KOPT-K1 (cell line): ENCODE data around the gene F2R.
"Not testable (repeated sequence)": the region's sequence is repeated elsewhere in the genome, so short reads cannot be mapped to it uniquely, and the experiment has no call there.

Source experiments
- H3K27ac ChIP-seq: fragments of 200-600 bp; sonication (generic); 2 replicates; pipeline ENCODE4 v1.5.1; 2016; ENCODE audit warnings: antibody characterized with exemption, mild to moderate bottlenecking, low read depth, low read length; ENCODE audit not compliant: poor library complexity, severe bottlenecking
- H3K36me3 ChIP-seq: fragments of 200-600 bp; sonication (generic); 2 replicates; pipeline ENCODE4 v1.5.1; 2017; ENCODE audit warnings: antibody characterized with exemption, mild to moderate bottlenecking, low read length, moderate library complexity; ENCODE audit not compliant: insufficient read depth
- H3K9me3 ChIP-seq: fragments of 200-600 bp; sonication (generic); 2 replicates; pipeline ENCODE4 v1.5.1; 2017; ENCODE audit warnings: antibody characterized with exemption, low read length, mild to moderate bottlenecking; ENCODE audit not compliant: insufficient read depth, poor library complexity, severe bottlenecking

F2R gene

GRCh38 chr5:76723266-76723665 lies 7.3 kb downstream of the F2R start:
- Histone ChIP-seq H3K36me3 (no peaks in the 10 kb centered on the region; the same call in 1 of the 2 replicates), H3K9me3 (peaks cover 15% of the 10 kb centered on the region), H3K27ac (no peak overlapping the region)

GRCh38 chr5:76723906-76724305 lies 8.0 kb downstream of the F2R start:
- Histone ChIP-seq H3K9me3 (peaks cover 21% of the 10 kb centered on the region), H3K27ac (no peak overlapping the region), H3K36me3 (peaks cover 3% of the 10 kb centered on the region; the same call in 1 of the 2 replicates)

GRCh38 chr5:76724871-76725270 lies 8.9 kb downstream of the F2R start:
- H3K9me3 ChIP-seq: peaks cover 31% of the 10 kb centered on the region
- no peak overlapping the region for H3K27ac ChIP-seq
- H3K36me3 ChIP-seq: peaks cover 13% of the 10 kb centered on the region

- peaks cover 32% of the 10 kb centered on the region for H3K36me3 ChIP-seq
- no peak overlapping the region for H3K27ac ChIP-seq
- peaks cover 38% of the 10 kb centered on the region for H3K9me3 ChIP-seq
Observed at GRCh38 chr5:76728965-76729364, 13.0 kb downstream of the F2R start.

- Histone ChIP-seq H3K36me3 (peaks cover 32% of the 10 kb centered on the region), H3K27ac (no peak overlapping the region), H3K9me3 (peaks cover 38% of the 10 kb centered on the region)
Observed at GRCh38 chr5:76729373-76730290, 13.7 kb downstream of the F2R start.

- Histone ChIP-seq H3K9me3 (peaks cover 30% of the 10 kb centered on the region), H3K27ac (no peak overlapping the region), H3K36me3 (peaks cover 32% of the 10 kb centered on the region)
Observed at GRCh38 chr5:76732405-76733048, 16.6 kb downstream of the F2R start.

GRCh38 chr5:76733049-76733417 lies 17.1 kb downstream of the F2R start:
- H3K27ac ChIP-seq: no peak overlapping the region
- peaks cover 32% of the 10 kb centered on the region for H3K36me3 ChIP-seq
- peaks cover 26% of the 10 kb centered on the region for H3K9me3 ChIP-seq

- Histone ChIP-seq H3K27ac (peak overlapping the region; percentile 25), H3K36me3 (peaks cover 9% of the 10 kb centered on the region; the same call in 1 of the 2 replicates), H3K9me3 (no peaks in the 10 kb centered on the region)
Observed at GRCh38 chr5:76735762-76736545, 20.0 kb downstream of the F2R start.

GRCh38 chr5:76736679-76737556 lies 21.0 kb downstream of the F2R start:
- Histone ChIP-seq H3K36me3 (peaks cover 9% of the 10 kb centered on the region; the same call in 1 of the 2 replicates), H3K27ac (no peak overlapping the region)

GRCh38 chr5:76737846-76738245 lies 21.9 kb downstream of the F2R start:
- H3K27ac ChIP-seq: no peak overlapping the region
- no peaks in the 10 kb centered on the region for H3K9me3 ChIP-seq
- H3K36me3 ChIP-seq: peaks cover 2% of the 10 kb centered on the region; the same call in 1 of the 2 replicates

More at GRCh38 chr5:76736679-76737556, 21.0 kb downstream of the F2R start:
- no peaks in the 10 kb centered on the region for H3K9me3 ChIP-seq

GRCh38 chr5:76741506-76741905 lies 25.6 kb downstream of the F2R start:
- H3K36me3 ChIP-seq, H3K9me3 ChIP-seq, H3K27ac ChIP-seq: not testable (repeated sequence)

- Histone ChIP-seq H3K27ac (no peak overlapping the region), H3K36me3 (no peaks in the 10 kb centered on the region), H3K9me3 (no peaks in the 10 kb centered on the region)
Observed at GRCh38 chr5:76742583-76742982, 26.7 kb downstream of the F2R start.

- H3K9me3 ChIP-seq: no peaks in the 10 kb centered on the region
- H3K36me3 ChIP-seq: no peaks in the 10 kb centered on the region
- H3K27ac ChIP-seq: no peak overlapping the region
Observed at GRCh38 chr5:76744632-76745031, 28.7 kb downstream of the F2R start.

GRCh38 chr5:76745670-76746069 lies 29.7 kb downstream of the F2R start:
- Histone ChIP-seq H3K9me3 (no peaks in the 10 kb centered on the region), H3K27ac (no peak overlapping the region), H3K36me3 (no peaks in the 10 kb centered on the region)
